Measurements from ENCODE around the gene NET1. TPM values are rescaled to one million over a fixed set of nuclear protein-coding genes. Genes with fewer than 3 reads are reported as not detected.

The NET1 gene
- total RNA-seq, 1 experiment from 2014 or later: 175 TPM

DNA sequence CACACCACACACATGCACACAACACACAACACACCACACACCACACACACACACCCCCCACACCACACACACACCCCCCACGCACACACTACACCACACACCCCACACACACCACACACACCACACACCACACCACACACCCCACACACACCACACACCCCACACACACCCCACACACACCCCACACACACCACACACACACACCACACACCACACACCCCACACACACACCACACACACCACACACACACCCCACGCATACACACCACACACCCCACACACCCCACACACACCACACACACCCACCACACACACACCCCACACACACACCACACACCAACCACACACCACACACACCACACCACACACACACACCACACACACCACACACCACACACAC is 31.2 kb upstream of the NET1 start:
- Mint-ChIP-seq H3K4me3 (ENCODE audit: unreplicated experiment) (no peak overlapping the region), H3K4me1 (ENCODE audit: low read depth, unreplicated experiment) (no peaks in the 10 kb centered on the region), H3K9me3 (ENCODE audit: unreplicated experiment) (peaks cover 13% of the 10 kb centered on the region), H3K27me3 (ENCODE audit: insufficient read depth, unreplicated experiment) (no peaks in the 10 kb centered on the region), H3K36me3 (ENCODE audit: insufficient read depth, unreplicated experiment) (no peaks in the 10 kb centered on the region), H3K27ac (ENCODE audit: unreplicated experiment) (no peak overlapping the region)
- intact Hi-C loops (cut with micrococcal nuclease; ENCODE audit: unreplicated experiment): loop anchor here (5.0 kb wide), 1 partner anchor 564 kb away; no protein-coding TSS in a partner anchor
- Histone ChIP-seq H3K36me3 (ENCODE audit: control insufficient read depth, insufficient read depth, low read length) (no peaks in the 10 kb centered on the region), H3K27me3 (replicated peaks; ENCODE audit: control insufficient read depth, insufficient read depth, low read length) (no peaks in the 10 kb centered on the region), H3K9me3 (peaks cover 17% of the 10 kb centered on the region), H3K4me3 (ENCODE audit: low read depth, low read length) (no peak overlapping the region), H3K4me1 (no peaks in the 10 kb centered on the region)
- no TSS peak for BruUV-seq (replicated peaks)
- no peak for DNase-seq
- TF ChIP-seq, protein P1, sequence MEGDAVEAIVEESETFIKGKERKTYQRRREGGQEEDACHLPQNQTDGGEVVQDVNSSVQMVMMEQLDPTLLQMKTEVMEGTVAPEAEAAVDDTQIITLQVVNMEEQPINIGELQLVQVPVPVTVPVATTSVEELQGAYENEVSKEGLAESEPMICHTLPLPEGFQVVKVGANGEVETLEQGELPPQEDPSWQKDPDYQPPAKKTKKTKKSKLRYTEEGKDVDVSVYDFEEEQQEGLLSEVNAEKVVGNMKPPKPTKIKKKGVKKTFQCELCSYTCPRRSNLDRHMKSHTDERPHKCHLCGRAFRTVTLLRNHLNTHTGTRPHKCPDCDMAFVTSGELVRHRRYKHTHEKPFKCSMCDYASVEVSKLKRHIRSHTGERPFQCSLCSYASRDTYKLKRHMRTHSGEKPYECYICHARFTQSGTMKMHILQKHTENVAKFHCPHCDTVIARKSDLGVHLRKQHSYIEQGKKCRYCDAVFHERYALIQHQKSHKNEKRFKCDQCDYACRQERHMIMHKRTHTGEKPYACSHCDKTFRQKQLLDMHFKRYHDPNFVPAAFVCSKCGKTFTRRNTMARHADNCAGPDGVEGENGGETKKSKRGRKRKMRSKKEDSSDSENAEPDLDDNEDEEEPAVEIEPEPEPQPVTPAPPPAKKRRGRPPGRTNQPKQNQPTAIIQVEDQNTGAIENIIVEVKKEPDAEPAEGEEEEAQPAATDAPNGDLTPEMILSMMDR (IDR thresholded peaks at IDR 0.05; ENCODE audit: insufficient read depth in 1 of 2, low read depth in 1 of 2, low read length in 1 of 2, severe bottlenecking in 1 of 2, unreplicated experiment in 1 of 2): no peak
- CTCF ChIA-PET: no interaction called here
- POLR2A ChIA-PET: no interaction called here

DNA sequence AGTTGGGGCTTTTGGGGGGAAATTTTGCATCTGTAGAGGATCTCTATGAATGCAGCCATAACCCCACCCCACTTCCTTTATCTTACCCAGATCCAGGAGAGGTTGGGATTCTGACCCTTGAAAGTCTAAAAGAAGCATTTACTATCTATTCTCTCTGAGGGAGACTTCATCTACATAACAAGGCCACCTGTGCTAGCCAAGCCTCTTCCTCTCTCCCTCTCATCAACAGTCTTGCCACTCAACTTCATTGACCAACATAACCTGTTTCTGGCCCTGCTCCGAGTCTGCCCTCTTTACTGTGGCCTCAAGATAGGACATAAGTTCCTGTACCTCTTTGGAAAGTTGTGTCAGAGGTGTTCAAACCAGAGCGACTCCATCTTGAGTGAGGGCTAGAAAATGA is 27.1 kb upstream of the NET1 start:
- POLR2A ChIA-PET: no interaction called here
- DNase-seq: no peak
- Mint-ChIP-seq H3K4me3 (ENCODE audit: unreplicated experiment) (no peak overlapping the region), H3K9me3 (ENCODE audit: unreplicated experiment) (peaks cover 42% of the 10 kb centered on the region), H3K27ac (ENCODE audit: unreplicated experiment) (no peak overlapping the region), H3K36me3 (ENCODE audit: insufficient read depth, unreplicated experiment) (no peaks in the 10 kb centered on the region), H3K4me1 (ENCODE audit: low read depth, unreplicated experiment) (no peaks in the 10 kb centered on the region), H3K27me3 (ENCODE audit: insufficient read depth, unreplicated experiment) (no peaks in the 10 kb centered on the region)
- CTCF ChIA-PET: no interaction called here
- H3K9me3 ChIP-seq: peaks cover 20% of the 10 kb centered on the region
- H3K36me3 ChIP-seq (ENCODE audit: control insufficient read depth, insufficient read depth, low read length): no peaks in the 10 kb centered on the region
- TF ChIP-seq, protein P1 (IDR thresholded peaks at IDR 0.05; ENCODE audit: insufficient read depth in 1 of 2, low read depth in 1 of 2, low read length in 1 of 2, severe bottlenecking in 1 of 2, unreplicated experiment in 1 of 2): no peak
- no peak overlapping the region for H3K4me3 ChIP-seq (ENCODE audit: low read depth, low read length)
- H3K27me3 ChIP-seq (replicated peaks; ENCODE audit: control insufficient read depth, insufficient read depth, low read length): no peaks in the 10 kb centered on the region
- BruUV-seq (replicated peaks): no TSS peak
- H3K4me1 ChIP-seq: no peaks in the 10 kb centered on the region
- intact Hi-C loops (cut with micrococcal nuclease; ENCODE audit: unreplicated experiment): loop anchor here (2.0 kb wide), 1 partner anchor 50 kb away; no protein-coding TSS in a partner anchor

DNA sequence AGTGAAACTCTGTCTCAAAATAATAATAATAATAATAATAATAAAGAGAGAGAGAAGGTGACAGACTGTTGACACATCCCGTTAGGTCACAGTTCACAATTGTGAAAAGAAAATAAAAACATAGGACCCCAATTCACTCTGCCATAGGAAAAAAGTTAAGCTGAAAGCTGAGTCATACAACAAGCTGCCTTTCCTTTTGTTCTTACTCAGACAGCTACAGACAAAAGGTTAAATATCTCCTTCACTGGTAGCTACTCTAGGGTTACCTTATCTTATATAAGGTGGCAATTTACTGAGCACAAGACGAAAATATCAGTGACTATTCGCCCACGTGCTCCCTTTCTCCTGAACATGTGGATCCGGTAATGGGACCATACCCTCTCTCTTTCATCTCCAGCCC is 25.2 kb upstream of the NET1 start:
- H3K27me3 ChIP-seq (replicated peaks; ENCODE audit: control insufficient read depth, insufficient read depth, low read length): no peaks in the 10 kb centered on the region; the same call in 1 of the 2 replicates
- no TSS peak for BruUV-seq (replicated peaks)
- TF ChIP-seq, protein P1 (IDR thresholded peaks at IDR 0.05; ENCODE audit: insufficient read depth in 1 of 2, low read depth in 1 of 2, low read length in 1 of 2, severe bottlenecking in 1 of 2, unreplicated experiment in 1 of 2): no peak
- Mint-ChIP-seq H3K4me1 (ENCODE audit: low read depth, unreplicated experiment) (no peaks in the 10 kb centered on the region), H3K27me3 (ENCODE audit: insufficient read depth, unreplicated experiment) (no peaks in the 10 kb centered on the region), H3K9me3 (ENCODE audit: unreplicated experiment) (peaks cover 61% of the 10 kb centered on the region), H3K27ac (ENCODE audit: unreplicated experiment) (no peak overlapping the region), H3K4me3 (ENCODE audit: unreplicated experiment) (no peak overlapping the region), H3K36me3 (ENCODE audit: insufficient read depth, unreplicated experiment) (no peaks in the 10 kb centered on the region)
- ChIA-PET POLR2A (no interaction called here), CTCF (no interaction called here)
- intact Hi-C loops (cut with micrococcal nuclease; ENCODE audit: unreplicated experiment): no loop called here
- H3K9me3 ChIP-seq: peaks cover 34% of the 10 kb centered on the region
- DNase-seq: no peak
- no peaks in the 10 kb centered on the region for H3K36me3 ChIP-seq (ENCODE audit: control insufficient read depth, insufficient read depth, low read length)
- no peak overlapping the region for H3K4me3 ChIP-seq (ENCODE audit: low read depth, low read length)
- no peaks in the 10 kb centered on the region for H3K4me1 ChIP-seq
